ENCODE results near the gene MRC2.
"Not testable (repeated sequence)": the region's sequence is repeated elsewhere in the genome, so short reads cannot be mapped to it uniquely, and the experiment has no call there.

Gene MRC2

GRCh38 chr17:62581764-62582163 is 45.7 kb upstream of the MRC2 start:
- Histone ChIP-seq H3K4me2 (ENCODE audit: insufficient read depth, low read length) (no peak overlapping the region), H4K20me1 (ENCODE audit: insufficient read depth, low read length) (no peaks in the 10 kb centered on the region), H3K79me2 (ENCODE audit: insufficient read depth, low read length) (no peaks in the 10 kb centered on the region), H3K4me3 (ENCODE audit: low read depth in 1 of 2, low read length in 2 of 2) (no peak overlapping the region), H2AFZ (ENCODE audit: low read depth, low read length) (no peak overlapping the region), H3K9ac (ENCODE audit: low read depth, low read length) (no peak overlapping the region), H3K27ac (ENCODE audit: low read length) (no peak overlapping the region), H3K9me3 (ENCODE audit: insufficient read depth, low read length, severe bottlenecking) (no peaks in the 10 kb centered on the region), H3K36me3 (ENCODE audit: insufficient read depth, low read length) (peaks cover 67% of the 10 kb centered on the region), H3K4me1 (ENCODE audit: insufficient read depth, low read length) (no peaks in the 10 kb centered on the region), H3K27me3 (ENCODE audit: insufficient read depth, low read length, poor library complexity) (no peaks in the 10 kb centered on the region)
- TF ChIP-seq EZH2 (IDR thresholded peaks at IDR 0.05; ENCODE audit: borderline replicate concordance, low read depth, low read length, severe bottlenecking) (no peak), CTCF (IDR thresholded peaks at IDR 0.05; ENCODE audit: borderline replicate concordance, extremely low read depth, low read length, poor library complexity, severe bottlenecking) (no peak)
- DNase-seq (no peak), ATAC-seq (ENCODE audit: insufficient read depth, low read depth) (no peak)

DNA sequence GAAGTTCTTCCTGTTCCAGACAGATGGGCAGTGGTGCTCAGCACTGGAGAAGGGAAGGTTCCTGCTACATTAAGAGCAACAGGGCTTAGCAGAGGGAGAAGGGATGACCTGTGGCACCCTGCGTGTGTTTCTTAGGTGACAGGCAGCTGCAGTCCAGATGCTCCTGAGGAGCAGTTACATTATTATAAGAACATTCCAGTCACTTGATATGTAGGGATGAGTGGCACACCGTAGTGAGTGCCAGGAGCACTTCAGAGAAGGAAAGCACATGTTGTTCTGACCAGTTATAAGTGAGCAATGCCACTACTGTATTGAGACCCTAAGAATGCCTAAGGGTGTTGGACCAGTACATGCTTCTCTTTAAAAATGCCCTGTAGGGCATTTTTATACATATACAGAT is 39.9 kb upstream of the MRC2 start:
- H3K27ac ChIP-seq (ENCODE audit: low read length), result no peak overlapping the region
- no peaks in the 10 kb centered on the region for H3K79me2 ChIP-seq (ENCODE audit: insufficient read depth, low read length)
- no peaks in the 10 kb centered on the region for H3K9me3 ChIP-seq (ENCODE audit: insufficient read depth, low read length, severe bottlenecking)
- TF ChIP-seq EZH2 (IDR thresholded peaks at IDR 0.05; ENCODE audit: borderline replicate concordance, low read depth, low read length, severe bottlenecking) (no peak), CTCF (IDR thresholded peaks at IDR 0.05; ENCODE audit: borderline replicate concordance, extremely low read depth, low read length, poor library complexity, severe bottlenecking) (no peak)
- no peaks in the 10 kb centered on the region for H3K4me1 ChIP-seq (ENCODE audit: insufficient read depth, low read length)
- H3K4me2 ChIP-seq (ENCODE audit: insufficient read depth, low read length), result no peak overlapping the region
- H2AFZ ChIP-seq (ENCODE audit: low read depth, low read length), result no peak overlapping the region
- H3K36me3 ChIP-seq (ENCODE audit: insufficient read depth, low read length), result peaks cover 68% of the 10 kb centered on the region
- H4K20me1 ChIP-seq (ENCODE audit: insufficient read depth, low read length), result no peaks in the 10 kb centered on the region
- no peaks in the 10 kb centered on the region for H3K27me3 ChIP-seq (ENCODE audit: insufficient read depth, low read length, poor library complexity)
- no peak overlapping the region for H3K9ac ChIP-seq (ENCODE audit: low read depth, low read length)
- DNase-seq (no peak), ATAC-seq (ENCODE audit: insufficient read depth, low read depth) (no peak)
- H3K4me3 ChIP-seq (ENCODE audit: low read depth in 1 of 2, low read length in 2 of 2), result no peak overlapping the region

DNA sequence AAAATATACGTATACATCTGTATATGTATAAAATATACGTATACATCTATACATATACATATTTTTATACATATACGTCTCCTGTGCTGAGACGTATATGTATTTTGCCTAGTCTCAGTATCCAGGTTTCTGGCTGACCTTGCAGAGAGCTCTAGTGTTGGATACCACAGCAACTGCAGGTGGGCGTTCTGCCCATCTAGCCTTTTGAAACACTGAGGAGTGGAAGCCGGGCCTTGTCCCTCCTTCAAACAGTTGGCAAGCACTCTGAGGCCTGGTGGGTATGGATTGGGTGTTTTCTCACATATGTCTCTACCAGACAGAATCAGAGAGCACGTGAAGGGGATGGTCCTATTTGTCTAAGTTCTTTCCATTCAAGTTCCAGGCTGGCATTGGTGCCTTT is 39.4 kb upstream of the MRC2 start:
- Histone ChIP-seq H3K4me2 (ENCODE audit: insufficient read depth, low read length) (no peak overlapping the region), H2AFZ (ENCODE audit: low read depth, low read length) (no peak overlapping the region), H3K36me3 (ENCODE audit: insufficient read depth, low read length) (peaks cover 67% of the 10 kb centered on the region), H3K9ac (ENCODE audit: low read depth, low read length) (no peak overlapping the region), H4K20me1 (ENCODE audit: insufficient read depth, low read length) (no peaks in the 10 kb centered on the region), H3K27ac (ENCODE audit: low read length) (no peak overlapping the region), H3K9me3 (ENCODE audit: insufficient read depth, low read length, severe bottlenecking) (no peaks in the 10 kb centered on the region), H3K79me2 (ENCODE audit: insufficient read depth, low read length) (no peaks in the 10 kb centered on the region), H3K4me3 (ENCODE audit: low read depth in 1 of 2, low read length in 2 of 2) (no peak overlapping the region), H3K27me3 (ENCODE audit: insufficient read depth, low read length, poor library complexity) (no peaks in the 10 kb centered on the region), H3K4me1 (ENCODE audit: insufficient read depth, low read length) (no peaks in the 10 kb centered on the region)
- ATAC-seq (ENCODE audit: insufficient read depth, low read depth) (no peak), DNase-seq (no peak)
- TF ChIP-seq CTCF (IDR thresholded peaks at IDR 0.05; ENCODE audit: borderline replicate concordance, extremely low read depth, low read length, poor library complexity, severe bottlenecking), result no peak
- TF ChIP-seq EZH2 (IDR thresholded peaks at IDR 0.05; ENCODE audit: borderline replicate concordance, low read depth, low read length, severe bottlenecking), result no peak

GRCh38 chr17:62591333-62591732 is 36.1 kb upstream of the MRC2 start:
- H3K4me1 ChIP-seq (ENCODE audit: insufficient read depth, low read length), result no peaks in the 10 kb centered on the region
- ATAC-seq (ENCODE audit: insufficient read depth, low read depth) (no peak), DNase-seq (no peak)
- TF ChIP-seq CTCF (IDR thresholded peaks at IDR 0.05; ENCODE audit: borderline replicate concordance, extremely low read depth, low read length, poor library complexity, severe bottlenecking) (no peak), EZH2 (IDR thresholded peaks at IDR 0.05; ENCODE audit: borderline replicate concordance, low read depth, low read length, severe bottlenecking) (no peak)
- no peaks in the 10 kb centered on the region for H3K27me3 ChIP-seq (ENCODE audit: insufficient read depth, low read length, poor library complexity)
- H3K9me3 ChIP-seq (ENCODE audit: insufficient read depth, low read length, severe bottlenecking), result peaks cover 2% of the 10 kb centered on the region
- no peaks in the 10 kb centered on the region for H3K79me2 ChIP-seq (ENCODE audit: insufficient read depth, low read length)
- no peak overlapping the region for H3K4me3 ChIP-seq (ENCODE audit: low read depth in 1 of 2, low read length in 2 of 2)
- H2AFZ ChIP-seq (ENCODE audit: low read depth, low read length), result no peak overlapping the region
- H3K4me2 ChIP-seq (ENCODE audit: insufficient read depth, low read length), result no peak overlapping the region
- no peak overlapping the region for H3K9ac ChIP-seq (ENCODE audit: low read depth, low read length)
- no peaks in the 10 kb centered on the region for H4K20me1 ChIP-seq (ENCODE audit: insufficient read depth, low read length)
- peaks cover 70% of the 10 kb centered on the region for H3K36me3 ChIP-seq (ENCODE audit: insufficient read depth, low read length)
- H3K27ac ChIP-seq (ENCODE audit: low read length), result no peak overlapping the region

GRCh38 chr17:62591822-62592221 is 35.6 kb upstream of the MRC2 start:
- not testable (repeated sequence) for H3K27me3 ChIP-seq (ENCODE audit: insufficient read depth, low read length, poor library complexity); H3K4me2 ChIP-seq (ENCODE audit: insufficient read depth, low read length); H3K4me1 ChIP-seq (ENCODE audit: insufficient read depth, low read length); H3K9me3 ChIP-seq (ENCODE audit: insufficient read depth, low read length, severe bottlenecking); H3K79me2 ChIP-seq (ENCODE audit: insufficient read depth, low read length); DNase-seq; H3K27ac ChIP-seq (ENCODE audit: low read length); H3K9ac ChIP-seq (ENCODE audit: low read depth, low read length); H2AFZ ChIP-seq (ENCODE audit: low read depth, low read length); H4K20me1 ChIP-seq (ENCODE audit: insufficient read depth, low read length); H3K4me3 ChIP-seq (ENCODE audit: low read depth in 1 of 2, low read length in 2 of 2); ATAC-seq (ENCODE audit: insufficient read depth, low read depth)
- peaks cover 72% of the 10 kb centered on the region for H3K36me3 ChIP-seq (ENCODE audit: insufficient read depth, low read length)
